C1 segment of cervical spinal cord (tissue), 14 donors: ENCODE data around the gene GRB14.
"Not testable (repeated sequence)": the region's sequence is repeated elsewhere in the genome, so short reads cannot be mapped to it uniquely, and the experiment has no call there.

Experiments used
- DNase-seq, 14 donors: peaks; one replicate each; lab custom pipeline; 2025; lab: John Stamatoyannopoulos, UW

The GRB14 gene

GRCh38 chr2:164558450-164558849 is 62.8 kb downstream of the GRB14 start:
- no peak for DNase-seq

GRCh38 chr2:164554487-164554886 is 66.8 kb downstream of the GRB14 start:
- DNase-seq: no peak

- no peak for DNase-seq
Observed at GRCh38 chr2:164551519-164551918, 69.8 kb downstream of the GRB14 start.

- not testable (repeated sequence) for DNase-seq
Observed at GRCh38 chr2:164549705-164550104, 71.6 kb downstream of the GRB14 start.

- DNase-seq: no peak
Observed at GRCh38 chr2:164545484-164545883, 75.8 kb downstream of the GRB14 start.

- no peak for DNase-seq
Observed at GRCh38 chr2:164542581-164543021, 78.7 kb downstream of the GRB14 start.

GRCh38 chr2:164538240-164538866 is 82.9 kb downstream of the GRB14 start:
- no peak for DNase-seq

GRCh38 chr2:164535280-164536025 is 85.8 kb downstream of the GRB14 start:
- no peak for DNase-seq

GRCh38 chr2:164530464-164530863 is 90.8 kb downstream of the GRB14 start:
- no peak for DNase-seq

- no peak for DNase-seq
Observed at GRCh38 chr2:164523726-164524125, 97.6 kb downstream of the GRB14 start.

GRCh38 chr2:164523009-164523408 is 98.3 kb downstream of the GRB14 start:
- no peak for DNase-seq

GRCh38 chr2:164522561-164522981 is 98.7 kb downstream of the GRB14 start:
- DNase-seq: no peak

GRCh38 chr2:164515734-164516133 is 105.5 kb downstream of the GRB14 start:
- no peak for DNase-seq

- no peak for DNase-seq
Observed at GRCh38 chr2:164515030-164515429, 106.3 kb downstream of the GRB14 start.

- no peak for DNase-seq
Observed at GRCh38 chr2:164514491-164514890, 106.8 kb downstream of the GRB14 start.

- DNase-seq: no peak
Observed at GRCh38 chr2:164512871-164513270, 108.4 kb downstream of the GRB14 start.

GRCh38 chr2:164511738-164512137 is 109.5 kb downstream of the GRB14 start:
- DNase-seq: no peak

- DNase-seq: no peak
Observed at GRCh38 chr2:164510895-164511294, 110.4 kb downstream of the GRB14 start.

- no peak for DNase-seq
Observed at GRCh38 chr2:164509137-164509877, 112.0 kb downstream of the GRB14 start.

GRCh38 chr2:164504253-164504652 is 117.0 kb downstream of the GRB14 start:
- no peak for DNase-seq

- no peak for DNase-seq
Observed at GRCh38 chr2:164498836-164499235, 122.4 kb downstream of the GRB14 start.

GRCh38 chr2:164496881-164497280 is 124.4 kb downstream of the GRB14 start:
- DNase-seq: peak in 1 of 14 donors; percentile 30

- no peak for DNase-seq
Observed at GRCh38 chr2:164496421-164496820, 124.9 kb downstream of the GRB14 start.
